Subcutaneous adipose tissue (tissue), 4 donors: ENCODE data around the gene SAPCD2. TPM values are rescaled to one million over a fixed set of nuclear protein-coding genes. Genes with fewer than 3 reads are reported as not detected.

Experiments
- total RNA-seq, 4 donors: library from RNA; depleted of rRNA; stranded (reverse); fragments of >200 nt; gene quantifications; one replicate each; pipeline ENCODE4 v1.1.0, GENCODE V29; 2016
- TF ChIP-seq, protein P1 (sequence below): fragments of 450-650 bp; IDR thresholded peaks from one replicate; pipeline ENCODE4 v1.5.1; 2016; ENCODE audit warnings: low read depth, mild to moderate bottlenecking, control low read depth, antibody characterized with exemption, moderate library complexity

The SAPCD2 gene
- total RNA-seq, 4 donors from 2014 or later = 0.19 to 0.66 (median 0.51) TPM; not detected in 1

DNA sequence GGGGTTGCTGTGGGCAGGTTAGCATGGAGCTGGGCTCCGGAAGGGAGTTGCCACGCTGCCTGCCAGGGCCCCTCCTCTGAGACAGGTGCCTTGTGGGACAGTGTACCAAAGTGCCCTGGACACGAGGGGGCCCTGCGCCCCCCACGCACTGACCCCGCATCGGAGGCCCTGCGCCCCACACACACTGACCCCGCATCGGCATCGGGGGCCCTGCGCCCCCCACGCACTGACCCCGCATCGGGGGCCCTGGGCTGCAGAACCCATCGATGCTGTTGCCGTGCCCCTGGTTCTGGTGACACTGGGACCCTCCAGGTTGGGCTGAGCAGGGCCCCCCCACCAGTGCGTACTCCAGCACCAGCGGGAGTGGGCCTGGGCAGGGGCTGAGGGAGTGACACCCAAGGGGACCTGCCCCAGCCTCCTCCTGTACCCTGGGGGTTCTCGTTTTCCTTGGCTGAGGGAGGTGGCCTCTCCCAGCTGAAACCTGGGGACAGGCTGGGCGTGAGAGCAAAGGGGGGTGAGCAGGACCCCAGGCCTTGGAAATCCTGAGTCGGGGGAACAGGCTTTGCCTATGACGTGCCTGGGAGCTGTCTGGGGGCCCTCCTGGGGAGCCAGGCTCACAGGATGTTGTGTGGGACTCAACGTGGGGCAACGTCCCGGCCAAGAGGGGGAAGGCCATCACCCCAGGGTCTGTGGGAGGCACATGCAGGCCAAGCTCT lies 6.9 kb downstream of the SAPCD2 start:
- TF ChIP-seq, protein P1, sequence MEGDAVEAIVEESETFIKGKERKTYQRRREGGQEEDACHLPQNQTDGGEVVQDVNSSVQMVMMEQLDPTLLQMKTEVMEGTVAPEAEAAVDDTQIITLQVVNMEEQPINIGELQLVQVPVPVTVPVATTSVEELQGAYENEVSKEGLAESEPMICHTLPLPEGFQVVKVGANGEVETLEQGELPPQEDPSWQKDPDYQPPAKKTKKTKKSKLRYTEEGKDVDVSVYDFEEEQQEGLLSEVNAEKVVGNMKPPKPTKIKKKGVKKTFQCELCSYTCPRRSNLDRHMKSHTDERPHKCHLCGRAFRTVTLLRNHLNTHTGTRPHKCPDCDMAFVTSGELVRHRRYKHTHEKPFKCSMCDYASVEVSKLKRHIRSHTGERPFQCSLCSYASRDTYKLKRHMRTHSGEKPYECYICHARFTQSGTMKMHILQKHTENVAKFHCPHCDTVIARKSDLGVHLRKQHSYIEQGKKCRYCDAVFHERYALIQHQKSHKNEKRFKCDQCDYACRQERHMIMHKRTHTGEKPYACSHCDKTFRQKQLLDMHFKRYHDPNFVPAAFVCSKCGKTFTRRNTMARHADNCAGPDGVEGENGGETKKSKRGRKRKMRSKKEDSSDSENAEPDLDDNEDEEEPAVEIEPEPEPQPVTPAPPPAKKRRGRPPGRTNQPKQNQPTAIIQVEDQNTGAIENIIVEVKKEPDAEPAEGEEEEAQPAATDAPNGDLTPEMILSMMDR = no peak

DNA sequence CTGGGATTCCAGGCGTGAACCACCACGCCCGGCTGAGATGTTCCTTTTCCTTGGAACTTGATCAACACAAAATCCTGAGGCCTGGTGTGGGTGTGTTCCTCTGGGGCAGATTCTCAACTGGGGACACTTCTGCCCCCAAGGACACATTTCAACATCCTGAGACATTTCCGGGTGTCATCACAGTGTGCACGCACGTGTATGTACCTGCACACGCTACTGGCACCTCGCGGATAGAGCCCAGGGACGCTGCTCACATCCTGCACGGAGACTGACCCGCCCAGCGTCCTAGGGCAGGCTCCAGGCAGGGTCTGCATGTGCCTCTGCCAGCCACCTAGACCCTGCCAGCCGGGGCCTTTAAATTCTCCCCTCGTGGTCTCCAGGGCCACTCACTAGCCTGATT lies 8.0 kb downstream of the SAPCD2 start:
- TF ChIP-seq, protein P1 = no peak

DNA sequence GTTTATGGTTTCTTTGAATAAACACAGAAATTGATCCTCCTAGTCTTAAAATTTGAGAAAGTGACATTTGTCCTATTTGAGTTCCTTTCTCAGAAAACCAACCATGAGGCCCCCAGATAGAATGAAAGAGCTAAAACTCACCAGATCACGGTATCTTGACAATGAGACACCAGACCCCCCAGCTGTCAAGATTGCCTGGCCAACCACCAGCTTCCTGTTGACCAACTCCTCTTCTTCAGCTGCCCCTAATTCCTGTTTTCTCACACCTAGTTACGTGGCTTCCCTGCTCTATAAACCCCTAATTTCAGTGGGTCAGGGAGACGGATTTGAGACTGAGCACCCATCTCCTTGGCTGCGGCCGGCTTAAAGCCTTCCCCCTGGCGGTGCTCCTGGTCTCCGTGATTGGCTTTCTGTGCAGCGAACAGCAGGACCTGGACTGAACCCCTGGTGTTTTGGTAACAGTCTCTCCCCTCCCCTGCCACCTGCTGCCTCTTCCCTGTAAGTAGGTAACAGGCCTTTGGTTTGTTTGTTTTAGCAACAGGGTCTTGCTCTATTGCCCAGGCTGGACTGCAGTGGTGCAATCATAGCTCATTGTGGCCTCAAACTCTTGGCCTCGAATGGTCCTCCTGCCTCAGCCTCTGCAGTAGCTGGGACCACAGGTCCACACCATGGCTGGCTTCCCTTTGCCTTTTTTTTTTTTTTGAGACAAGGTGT lies 11.7 kb downstream of the SAPCD2 start:
- TF ChIP-seq, protein P1 = no peak

DNA sequence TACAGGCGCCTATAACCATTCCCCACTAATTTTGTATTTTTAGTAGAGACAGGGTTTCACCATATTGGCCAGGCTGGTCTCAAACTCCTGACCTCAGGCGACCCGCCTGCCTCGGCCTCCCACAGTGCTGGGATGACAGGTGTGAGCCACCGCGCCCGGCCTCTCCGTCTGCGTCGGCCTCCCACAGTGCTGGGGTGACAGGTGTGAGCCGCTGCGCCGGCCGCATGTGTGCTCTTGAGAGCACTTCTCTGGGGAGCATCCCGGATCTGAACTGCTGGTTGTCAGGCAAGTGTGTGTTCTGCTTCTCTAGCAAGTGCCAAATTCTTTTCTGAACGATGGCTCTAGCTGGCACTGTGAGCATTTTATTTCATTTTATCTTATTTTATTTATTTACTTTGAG lies 12.8 kb downstream of the SAPCD2 start:
- TF ChIP-seq, protein P1 = no peak

DNA sequence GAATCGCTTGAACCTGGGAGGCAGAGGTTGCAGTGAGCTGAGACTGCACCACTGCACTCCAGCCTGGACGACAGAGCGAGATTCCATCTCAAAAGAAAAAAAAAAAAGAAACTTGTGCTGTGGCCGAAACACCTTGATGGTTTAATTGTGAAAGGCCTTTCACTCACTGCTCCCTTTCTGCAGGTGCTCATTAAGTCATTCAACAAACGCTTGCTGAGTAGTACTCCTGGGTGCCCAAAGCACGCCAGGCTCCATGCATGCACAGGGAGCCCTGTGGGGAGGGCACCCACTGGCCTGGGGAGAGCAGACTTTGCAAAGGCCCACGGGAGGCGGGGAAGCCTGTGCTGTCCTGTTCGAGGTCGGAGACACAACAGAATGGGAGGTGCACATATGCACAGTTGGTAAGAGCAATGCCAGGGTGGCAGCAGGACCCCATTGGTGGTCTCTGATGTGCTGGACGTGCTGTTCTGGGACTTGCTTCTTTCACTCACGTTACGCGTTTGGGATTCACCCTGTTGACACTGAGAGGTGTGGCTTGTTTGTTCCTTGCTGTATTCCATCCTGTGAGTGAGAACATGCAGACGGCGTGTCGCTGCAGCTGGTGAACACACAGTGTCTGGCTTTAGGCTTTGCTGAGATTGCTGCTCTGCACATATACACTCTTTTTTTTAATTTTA lies 13.5 kb downstream of the SAPCD2 start:
- TF ChIP-seq, protein P1 = no peak

DNA sequence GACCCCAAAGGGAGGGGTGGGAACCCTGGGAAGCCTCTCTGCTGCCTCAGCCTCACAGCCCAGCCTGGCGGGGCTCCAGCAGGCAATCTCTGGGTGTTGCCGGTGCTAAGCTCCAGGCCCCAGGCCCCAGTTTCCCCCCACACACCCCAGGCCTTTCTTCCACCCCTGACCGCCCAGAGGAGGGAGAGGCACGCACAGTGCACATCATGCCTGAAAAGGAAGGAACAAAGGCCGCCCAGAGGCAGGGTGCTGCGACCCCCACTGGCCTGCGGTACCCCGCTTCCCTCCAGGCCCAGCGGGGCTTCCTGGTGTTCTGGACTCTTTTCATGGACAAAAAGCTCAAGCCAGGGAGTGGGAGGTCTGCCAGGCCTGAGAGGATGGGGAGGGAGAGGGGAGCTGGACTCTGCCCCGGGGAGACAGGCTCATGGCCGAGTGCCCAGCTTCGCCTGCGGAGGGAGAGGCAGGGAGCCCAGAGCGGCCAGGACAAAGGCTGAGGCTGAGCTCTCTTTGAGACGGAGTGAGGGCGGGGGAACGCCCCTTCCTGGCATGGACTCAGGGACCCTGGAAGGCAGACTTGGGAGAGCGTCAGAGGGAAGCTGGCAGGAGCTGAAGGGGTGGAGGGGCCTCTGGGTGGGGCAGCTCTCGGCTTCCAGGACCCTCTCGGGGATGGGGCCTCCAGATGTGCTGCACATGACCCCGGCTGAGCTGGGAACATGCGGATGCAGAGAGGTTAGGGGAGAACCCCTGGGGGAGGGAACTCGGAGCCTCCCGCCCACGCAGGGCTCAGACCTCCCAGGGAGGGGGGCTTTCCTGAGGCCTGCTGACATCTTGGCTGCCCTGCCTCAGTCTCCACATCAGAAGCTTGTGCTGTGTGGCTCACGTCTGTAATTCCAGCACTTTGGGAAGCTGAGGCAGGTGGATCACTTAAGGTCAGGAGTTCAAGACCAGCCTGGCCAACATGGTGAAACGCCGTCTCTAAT lies 14.7 kb downstream of the SAPCD2 start:
- TF ChIP-seq, protein P1 = no peak
